ENCODE results near the gene TULP3.

DNA sequence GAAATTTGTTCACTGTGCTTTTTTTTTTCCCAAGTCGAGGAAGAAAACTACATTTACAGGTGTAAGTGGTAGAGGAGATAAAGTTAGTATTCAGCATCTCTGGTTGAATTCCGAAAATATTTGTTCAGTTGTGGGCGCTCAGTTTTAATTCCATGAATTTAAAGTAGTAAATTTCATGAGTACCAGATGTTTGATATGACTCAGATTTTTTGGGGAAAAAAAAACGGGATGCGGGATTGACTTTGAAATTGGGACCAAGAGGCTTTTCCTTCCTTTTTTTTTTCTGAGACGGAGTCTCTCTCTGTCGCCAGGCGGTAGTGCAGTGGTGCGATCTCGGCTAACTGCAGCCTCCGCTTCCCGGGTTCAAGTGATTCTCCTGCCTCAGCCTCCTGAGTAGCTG, 1.6 kb downstream of the TULP3 start:
- TF ChIP-seq, protein P1, sequence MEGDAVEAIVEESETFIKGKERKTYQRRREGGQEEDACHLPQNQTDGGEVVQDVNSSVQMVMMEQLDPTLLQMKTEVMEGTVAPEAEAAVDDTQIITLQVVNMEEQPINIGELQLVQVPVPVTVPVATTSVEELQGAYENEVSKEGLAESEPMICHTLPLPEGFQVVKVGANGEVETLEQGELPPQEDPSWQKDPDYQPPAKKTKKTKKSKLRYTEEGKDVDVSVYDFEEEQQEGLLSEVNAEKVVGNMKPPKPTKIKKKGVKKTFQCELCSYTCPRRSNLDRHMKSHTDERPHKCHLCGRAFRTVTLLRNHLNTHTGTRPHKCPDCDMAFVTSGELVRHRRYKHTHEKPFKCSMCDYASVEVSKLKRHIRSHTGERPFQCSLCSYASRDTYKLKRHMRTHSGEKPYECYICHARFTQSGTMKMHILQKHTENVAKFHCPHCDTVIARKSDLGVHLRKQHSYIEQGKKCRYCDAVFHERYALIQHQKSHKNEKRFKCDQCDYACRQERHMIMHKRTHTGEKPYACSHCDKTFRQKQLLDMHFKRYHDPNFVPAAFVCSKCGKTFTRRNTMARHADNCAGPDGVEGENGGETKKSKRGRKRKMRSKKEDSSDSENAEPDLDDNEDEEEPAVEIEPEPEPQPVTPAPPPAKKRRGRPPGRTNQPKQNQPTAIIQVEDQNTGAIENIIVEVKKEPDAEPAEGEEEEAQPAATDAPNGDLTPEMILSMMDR (IDR thresholded peaks at IDR 0.05): no peak
- TF ChIP-seq POLR2A (IDR thresholded peaks at IDR 0.05): no peak
